Measurements from ENCODE around the gene HECTD1. TPM values are rescaled to one million over a fixed set of nuclear protein-coding genes. Genes with fewer than 3 reads are reported as not detected.

Gene HECTD1
- total RNA-seq, 4 donors from 2014 or later, result 222 to 294 (median 244) TPM

- TF ChIP-seq CTCF (IDR thresholded peaks at IDR 0.05; ENCODE audit: low read depth), result no peak
These were observed 13.7 kb upstream of the HECTD1 start for GRCh38 chr14:31221266-31221665.

- no peak for TF ChIP-seq CTCF (IDR thresholded peaks at IDR 0.05; ENCODE audit: low read depth)
These were observed 11.6 kb upstream of the HECTD1 start for GRCh38 chr14:31219169-31219568.

GRCh38 chr14:31216359-31216758 lies 8.8 kb upstream of the HECTD1 start:
- TF ChIP-seq CTCF (IDR thresholded peaks at IDR 0.05; ENCODE audit: low read depth), result no peak

GRCh38 chr14:31212893-31213292 lies 5.3 kb upstream of the HECTD1 start:
- TF ChIP-seq CTCF (IDR thresholded peaks at IDR 0.05; ENCODE audit: low read depth), result no peak

- TF ChIP-seq CTCF (IDR thresholded peaks at IDR 0.05; ENCODE audit: low read depth), result no peak
These were observed 2.0 kb upstream of the HECTD1 start for GRCh38 chr14:31209605-31210004.

GRCh38 chr14:31208546-31209424 lies 1.2 kb upstream of the HECTD1 start:
- no peak for TF ChIP-seq CTCF (IDR thresholded peaks at IDR 0.05; ENCODE audit: low read depth)

GRCh38 chr14:31207287-31207754 lies 272 bp downstream of the HECTD1 start:
- TF ChIP-seq CTCF (IDR thresholded peaks at IDR 0.05; ENCODE audit: low read depth), result no peak

Measured in subcutaneous adipose tissue (tissue), 4 donors.